GM23338 (cell line): Measurements from ENCODE around the gene ABR. TPM values are rescaled to one million over a fixed set of nuclear protein-coding genes. Genes with fewer than 3 reads are reported as not detected.

Experiments
- ATAC-seq: fragments of 200-7000 bp; cut with Tn5 transposase; 3 replicates; pipeline ENCODE4 v1.9.1; 2020
- DNase-seq: peaks from one replicate; pipeline ENCODE4 v3.0.0-alpha.2; 2015; ENCODE audit warnings: low spot score
- H2AFZ ChIP-seq: fragments of 200-600 bp; sonication (generic); 2 replicates; pipeline ENCODE4 v1.8.0; 2016; ENCODE audit warnings: antibody characterized with exemption, mild to moderate bottlenecking, moderate library complexity
- H3F3A ChIP-seq: fragments of 200-600 bp; sonication (generic); replicated peaks from 2 replicates; pipeline ENCODE4 v1.8.0; 2017; ENCODE audit warnings: antibody characterized with exemption, mixed run types, low read depth
- H3K27ac ChIP-seq: fragments of 200-600 bp; sonication (generic); 2 replicates; pipeline ENCODE4 v1.6.1; 2016; ENCODE audit warnings: low read depth
- H3K27me3 ChIP-seq: fragments of 200-600 bp; sonication (generic); 2 replicates; pipeline ENCODE4 v1.8.0; 2016; ENCODE audit warnings: mild to moderate bottlenecking, mixed run types, moderate library complexity; ENCODE audit not compliant: insufficient read depth
- H3K36me3 ChIP-seq: fragments of 200-600 bp; sonication (generic); 2 replicates; pipeline ENCODE4 v1.8.0; 2016; ENCODE audit warnings: mild to moderate bottlenecking; ENCODE audit not compliant: insufficient read depth
- H3K4me1 ChIP-seq: fragments of 200-600 bp; sonication (generic); 2 replicates; pipeline ENCODE4 v1.8.0; 2016; ENCODE audit warnings: mild to moderate bottlenecking, moderate library complexity; ENCODE audit not compliant: insufficient read depth
- H3K4me2 ChIP-seq: fragments of 200-600 bp; sonication (generic); 2 replicates; pipeline ENCODE4 v1.7.1; 2017; ENCODE audit warnings: mixed run types
- H3K4me3 ChIP-seq: fragments of 200-600 bp; sonication (generic); 2 replicates; pipeline ENCODE4 v1.6.1; 2016; ENCODE audit warnings: mixed run types
- H3K79me2 ChIP-seq: fragments of 200-600 bp; sonication (generic); replicated peaks from 2 replicates; pipeline ENCODE4 v1.8.0; 2017; ENCODE audit warnings: mild to moderate bottlenecking; ENCODE audit not compliant: insufficient read depth
- H3K9me2 ChIP-seq: fragments of 200-600 bp; sonication (generic); 2 replicates; pipeline ENCODE4 v1.8.0; 2017; ENCODE audit not compliant: insufficient read depth
- H4K20me1 ChIP-seq: fragments of 200-600 bp; sonication (generic); replicated peaks from 2 replicates; pipeline ENCODE4 v1.8.0; 2017; ENCODE audit warnings: mild to moderate bottlenecking; ENCODE audit not compliant: insufficient read depth
- H3K27ac Mint-ChIP-seq: 2 replicates; pipeline ENCODE4 v1.8.0; 2020; ENCODE audit warnings: inconsistent platforms, mild to moderate bottlenecking, moderate library complexity, mixed read lengths
- H3K27me3 Mint-ChIP-seq: 3 replicates; pipeline ENCODE4 v1.8.0; 2022; ENCODE audit warnings: low read depth, mild to moderate bottlenecking, moderate library complexity, mixed read lengths, inconsistent platforms; ENCODE audit not compliant: insufficient read depth, poor library complexity
- H3K36me3 Mint-ChIP-seq: 3 replicates; pipeline ENCODE4 v1.8.0; 2021; ENCODE audit warnings: low read depth, mild to moderate bottlenecking, inconsistent platforms, moderate library complexity, mixed read lengths
- H3K4me1 Mint-ChIP-seq: 3 replicates; pipeline ENCODE4 v1.8.0; 2020; ENCODE audit warnings: mild to moderate bottlenecking, inconsistent platforms, mixed read lengths
- H3K4me3 Mint-ChIP-seq: 3 replicates; pipeline ENCODE4 v1.8.0; 2021; ENCODE audit warnings: moderate library complexity, mild to moderate bottlenecking, inconsistent platforms, mixed read lengths
- H3K9me3 Mint-ChIP-seq: 3 replicates; pipeline ENCODE4 v1.8.0; 2020; ENCODE audit warnings: moderate library complexity, mild to moderate bottlenecking, inconsistent platforms, mixed read lengths
- CREB1 ChIP-seq: fragments of 250-450 bp; sonication (Bioruptor Pico); IDR thresholded peaks from 2 replicates; pipeline ENCODE4 v1.5.0; 2020; ENCODE audit warnings: low read depth, mild to moderate bottlenecking, moderate library complexity
- CTCF ChIP-seq, 2 experiments: fragments of 200-600 bp in 1 of 2; sonication (generic) in 1 of 2; conservative IDR thresholded peaks; 2 replicates each; pipeline versions ENCODE4 v1.5.1 to v1.6.1; 2016 to 2017; ENCODE audit warnings: antibody characterized with exemption in 2 of 2, low read depth in 2 of 2, mild to moderate bottlenecking in 2 of 2, moderate library complexity in 1 of 2
- EZH2 ChIP-seq: fragments of 200-600 bp; sonication (generic); IDR thresholded peaks from one replicate; pipeline ENCODE4 v1.8.0; 2017; ENCODE audit warnings: antibody characterized with exemption, mild to moderate bottlenecking, low read depth; ENCODE audit not compliant: unreplicated experiment
- EZH2phosphoT487 ChIP-seq: fragments of 200-600 bp; sonication (generic); IDR thresholded peaks from one replicate; pipeline ENCODE4 v1.8.1; 2018; ENCODE audit warnings: antibody characterized with exemption; ENCODE audit not compliant: unreplicated experiment
- JUNB ChIP-seq: IDR thresholded peaks from one replicate; pipeline ENCODE4 v1.6.1; 2016; ENCODE audit warnings: antibody characterized with exemption; ENCODE audit not compliant: unreplicated experiment
- NANOG ChIP-seq: IDR thresholded peaks from 2 replicates; pipeline ENCODE4 v1.6.1; 2016; ENCODE audit warnings: antibody characterized with exemption, borderline replicate concordance
- POLR2AphosphoS5 ChIP-seq: IDR thresholded peaks from 2 replicates; pipeline ENCODE4 v1.6.1; 2016; ENCODE audit warnings: antibody characterized with exemption, low read depth
- STAT1 ChIP-seq: IDR thresholded peaks from one replicate; pipeline ENCODE4 v1.6.1; 2016; ENCODE audit warnings: antibody characterized with exemption; ENCODE audit not compliant: unreplicated experiment
- ZNF114 ChIP-seq: fragments of 250-450 bp; sonication (Bioruptor Pico); IDR thresholded peaks from 2 replicates; pipeline ENCODE4 v1.5.0; 2020; ENCODE audit warnings: mild to moderate bottlenecking, moderate library complexity
- ZNF331 ChIP-seq: fragments of 250-450 bp; sonication (Bioruptor Pico); IDR thresholded peaks from 2 replicates; pipeline ENCODE4 v1.5.0; 2020; ENCODE audit warnings: low read depth, mild to moderate bottlenecking, moderate library complexity
- polyA plus RNA-seq: library from polyadenylated mRNA; unstranded; fragments of >200 nt; fragmentation: Nextera tagmentation; extraction: Ambion mirVana; gene quantifications from 2 replicates; pipeline ENCODE4 v1.2.1, GENCODE V29; 2016
- total RNA-seq: library from RNA; depleted of rRNA; stranded (reverse); fragments of >200 nt; shearing (Covaris generic); gene quantifications from 2 replicates; pipeline ENCODE4 v1.2.3, GENCODE V29; 2014

ABR gene
- total and polyA plus RNA-seq, 2 experiments from 2014 or later = 15.0 to 27.7 TPM

GRCh38 chr17:1123921-1124715 is 55.7 kb downstream of the ABR start:
- H3K27me3 Mint-ChIP-seq = peaks cover 5% of the 10 kb centered on the region
- no peaks in the 10 kb centered on the region for H3K36me3 ChIP-seq
- peaks cover 13% of the 10 kb centered on the region; the same call in 2 of the 3 replicates for H3K36me3 Mint-ChIP-seq
- no peaks in the 10 kb centered on the region for H3K79me2 ChIP-seq
- H3K27ac Mint-ChIP-seq = no peak overlapping the region; the same call in 1 of the 2 replicates
- H3K4me1 Mint-ChIP-seq = peaks cover 12% of the 10 kb centered on the region
- H4K20me1 ChIP-seq = no peaks in the 10 kb centered on the region; the same call in 1 of the 2 replicates
- no peak overlapping the region for H3K4me3 ChIP-seq
- no peak overlapping the region for H2AFZ ChIP-seq
- H3K4me1 ChIP-seq = 0 out of 2 replicates have a peak, but pooled peaks cover 9% of the 10 kb centered on the region
- no peaks in the 10 kb centered on the region for H3K27me3 ChIP-seq
- H3K27ac ChIP-seq = no peak overlapping the region
- peak; percentile 40 for DNase-seq
- 0 out of 2 replicates have a peak, but pooled peaks cover 4% of the 10 kb centered on the region for H3F3A ChIP-seq
- TF ChIP-seq ZNF114 (CRISPR knock-in tag) = no peak
- peak; percentile 12 for ATAC-seq
- H3K9me3 Mint-ChIP-seq = peaks cover 7% of the 10 kb centered on the region
- no peak overlapping the region for H3K4me3 Mint-ChIP-seq
- no peak overlapping the region for H3K4me2 ChIP-seq
- no peaks in the 10 kb centered on the region for H3K9me2 ChIP-seq

DNA sequence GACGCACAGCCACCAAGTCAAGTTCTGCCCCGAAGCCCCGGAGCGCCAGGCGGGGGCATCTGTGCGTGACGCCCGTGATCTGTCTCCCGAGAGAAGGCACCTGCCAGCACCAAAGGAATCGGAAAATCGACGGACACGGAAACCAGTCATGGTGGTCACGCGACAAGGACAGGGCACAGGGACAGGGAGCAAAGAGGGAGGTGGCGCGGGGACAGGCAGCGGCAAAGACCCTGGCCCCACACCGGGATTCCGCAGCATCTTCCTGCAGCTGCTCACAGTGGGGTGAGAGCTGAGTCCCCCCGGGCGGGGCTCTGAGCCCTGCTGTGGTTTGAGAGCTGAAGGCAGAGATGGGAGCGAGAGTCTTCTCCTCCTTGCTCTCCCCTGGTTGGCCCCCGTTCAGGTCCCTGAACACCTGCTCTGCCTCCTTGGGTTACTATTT is 56.4 kb downstream of the ABR start:
- Mint-ChIP-seq H3K27ac (no peak overlapping the region), H3K27me3 (peaks cover 5% of the 10 kb centered on the region)
- no peak overlapping the region for H3K27ac ChIP-seq

More for the DNA sequence above, 56.4 kb downstream of the ABR start:
- H4K20me1 ChIP-seq = no peaks in the 10 kb centered on the region; the same call in 1 of the 2 replicates
- H3K9me3 Mint-ChIP-seq = peaks cover 7% of the 10 kb centered on the region
- no peaks in the 10 kb centered on the region for H3K9me2 ChIP-seq
- no peaks in the 10 kb centered on the region for H3K36me3 ChIP-seq
- no peak for TF ChIP-seq ZNF114 (CRISPR knock-in tag)
- no peak for TF ChIP-seq ZNF331 (CRISPR knock-in tag)
- TF ChIP-seq EZH2phosphoT487 = no peak
- TF ChIP-seq EZH2 = no peak
- no peak for TF ChIP-seq CREB1 (CRISPR knock-in tag)
- no peak for TF ChIP-seq STAT1
- TF ChIP-seq POLR2AphosphoS5 = no peak
- TF ChIP-seq NANOG = no peak
- TF ChIP-seq CTCF (conservative IDR thresholded peaks at IDR 0.05; ENCODE audit: low read depth in 2 of 2) = no peak
- TF ChIP-seq JUNB = no peak
- 0 out of 2 replicates have a peak, but pooled peaks cover 4% of the 10 kb centered on the region for H3F3A ChIP-seq
- ATAC-seq = peak; percentile 18
- no peak for DNase-seq
- no peaks in the 10 kb centered on the region for H3K27me3 ChIP-seq
- H3K4me1 Mint-ChIP-seq = peaks cover 12% of the 10 kb centered on the region
- 0 out of 2 replicates have a peak, but pooled peaks cover 9% of the 10 kb centered on the region for H3K4me1 ChIP-seq
- no peak overlapping the region for H3K4me2 ChIP-seq
- H3K4me3 ChIP-seq = no peak overlapping the region
- no peak overlapping the region for H2AFZ ChIP-seq
- H3K4me3 Mint-ChIP-seq = no peak overlapping the region
- no peaks in the 10 kb centered on the region for H3K79me2 ChIP-seq
- H3K36me3 Mint-ChIP-seq = peaks cover 9% of the 10 kb centered on the region; the same call in 1 of the 3 replicates
